GM11168 (cell line): ENCODE results near the gene GPR27.

Experiments
- in situ Hi-C: fragments of 300-500 bp; cut with MboI; formaldehyde crosslinking; loops from one replicate; pipeline ENCODE4 v1.12.0; 2022; ENCODE audit warnings: low sequenced_read_pairs; ENCODE audit not compliant: unreplicated experiment

Gene GPR27

DNA sequence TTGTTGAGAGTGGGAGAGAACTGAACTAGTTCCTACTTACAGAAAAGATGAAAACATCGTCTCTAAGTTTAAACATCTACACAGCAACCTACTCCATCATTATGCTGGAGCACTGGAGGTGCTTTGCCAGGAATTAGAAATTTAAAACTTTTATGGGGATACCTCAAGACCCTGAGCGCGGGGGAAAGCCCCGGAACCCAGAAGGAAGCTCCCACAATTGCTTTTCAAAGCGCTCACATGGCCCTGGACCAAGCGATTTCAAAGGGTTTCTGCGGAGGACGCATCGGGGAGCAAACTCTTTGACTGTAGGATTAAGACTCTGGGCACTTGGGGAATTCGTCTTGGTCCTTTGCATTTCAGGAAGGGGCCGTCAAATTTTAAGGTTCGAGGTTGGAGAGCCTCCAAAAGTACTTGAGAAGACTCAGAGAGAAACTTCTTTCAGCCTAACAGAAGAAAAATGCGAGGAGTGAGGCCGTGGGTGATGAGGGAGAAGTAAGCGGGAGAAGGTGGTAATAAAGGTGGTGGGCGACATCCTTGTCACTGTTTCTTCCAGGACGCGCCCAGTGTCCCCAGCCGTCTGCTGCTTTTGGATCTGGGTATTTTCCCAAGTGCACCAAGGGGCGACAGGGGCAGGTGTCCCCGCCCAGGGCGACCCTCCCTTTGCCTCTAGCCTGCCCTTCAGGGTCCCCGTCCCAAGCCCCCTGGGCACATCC is 30.7 kb downstream of the GPR27 start:
- in situ Hi-C loops: no loop called here

GRCh38 chr3:71784914-71785531 is 31.4 kb downstream of the GPR27 start, which contains the start of gene PROK2:
PROK2 (minus strand) TSS chr3:71785148; CDS start chr3:71785052, 96 bp downstream.
- in situ Hi-C loops: no loop called here

- in situ Hi-C loops: no loop called here
These were observed 32.0 kb downstream of the GPR27 start for GRCh38 chr3:71785532-71786216.

DNA sequence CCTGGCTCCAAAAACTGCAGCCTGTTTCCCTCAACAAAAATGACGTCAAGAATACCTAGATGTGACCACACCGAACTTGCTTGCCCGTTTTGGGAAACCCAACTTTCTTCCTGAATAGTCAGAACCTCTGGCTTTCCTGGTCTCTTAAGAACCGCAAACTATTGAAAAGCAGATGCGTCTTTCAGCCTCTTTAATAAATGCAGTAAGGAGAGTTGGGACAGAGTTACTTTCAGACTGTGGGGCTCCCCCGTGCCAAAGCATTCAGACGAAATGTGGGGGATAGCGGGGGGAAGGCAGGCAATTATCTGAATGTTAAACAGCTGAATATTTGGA is 32.5 kb downstream of the GPR27 start:
- in situ Hi-C loops: no loop called here

GRCh38 chr3:71786551-71786950 is 32.9 kb downstream of the GPR27 start:
- in situ Hi-C loops: no loop called here

DNA sequence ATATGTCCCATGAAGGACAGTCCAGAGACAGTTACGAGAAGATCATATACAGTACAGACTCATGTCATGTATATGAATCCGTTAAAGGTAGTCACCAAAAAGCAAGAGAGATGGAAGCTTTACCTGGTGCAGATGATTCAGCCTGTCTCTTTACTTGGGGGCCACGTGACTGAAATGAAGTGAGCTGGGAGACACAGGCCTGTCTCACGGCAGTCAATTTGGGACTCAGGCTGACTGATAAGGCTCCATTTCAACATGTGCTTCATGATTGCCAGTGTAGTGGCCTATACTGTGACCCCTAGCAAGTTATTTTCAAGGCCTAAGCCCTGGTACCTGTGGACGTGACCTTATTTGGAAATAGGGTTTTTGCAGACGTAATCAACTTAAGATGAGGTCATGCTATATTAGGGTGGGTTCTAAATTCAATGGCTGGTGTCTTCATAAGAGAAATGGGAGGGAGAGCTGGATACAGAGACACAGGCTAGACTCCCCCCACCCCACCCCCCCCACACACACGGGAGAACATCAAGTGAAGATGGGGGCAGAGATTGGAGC is 34.3 kb downstream of the GPR27 start:
- in situ Hi-C loops: no loop called here

- in situ Hi-C loops: no loop called here
These were observed 36.3 kb downstream of the GPR27 start for GRCh38 chr3:71789922-71790321.

DNA sequence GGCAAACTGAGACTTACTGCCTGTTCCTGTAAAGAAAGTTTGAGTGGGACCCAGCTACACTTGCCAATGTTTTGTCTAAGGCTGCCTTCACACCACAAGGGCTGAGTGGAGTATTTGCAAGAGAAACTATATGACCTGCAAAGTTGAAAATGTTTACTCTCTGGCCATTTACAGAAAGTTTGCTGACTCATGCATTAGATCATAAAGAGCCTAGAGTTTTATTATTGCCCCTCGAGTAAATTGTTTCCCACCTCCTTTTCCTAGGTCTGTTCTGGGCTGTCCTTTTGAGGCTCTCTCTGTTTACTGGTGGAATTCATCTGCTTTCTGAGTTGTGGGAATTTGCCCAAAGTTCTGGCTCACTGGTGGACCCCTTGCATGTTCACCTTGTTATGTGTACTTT is 38.0 kb downstream of the GPR27 start:
- in situ Hi-C loops: no loop called here

- in situ Hi-C loops: no loop called here
These were observed 42.6 kb downstream of the GPR27 start for GRCh38 chr3:71796290-71796689.

- in situ Hi-C loops: no loop called here
These were observed 43.8 kb downstream of the GPR27 start for GRCh38 chr3:71797455-71797854.

DNA sequence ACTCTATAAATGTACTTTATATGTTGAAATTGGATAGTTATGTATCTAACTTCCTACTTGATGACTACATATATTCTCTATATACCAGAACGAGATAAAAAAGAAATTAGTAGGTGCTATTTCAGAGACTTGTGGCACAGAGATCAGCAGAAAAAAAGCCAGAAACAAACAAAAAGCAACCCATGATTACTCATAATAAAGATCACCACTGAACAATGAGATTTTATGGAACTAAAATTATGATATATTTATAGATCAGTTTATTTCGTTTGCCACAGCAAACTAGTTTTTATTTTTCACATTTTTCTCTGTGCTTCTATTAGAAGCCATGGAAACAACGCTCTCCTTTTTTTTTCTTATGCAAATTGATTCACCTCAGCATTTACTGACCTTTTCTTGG is 46.4 kb downstream of the GPR27 start:
- in situ Hi-C loops: no loop called here

DNA sequence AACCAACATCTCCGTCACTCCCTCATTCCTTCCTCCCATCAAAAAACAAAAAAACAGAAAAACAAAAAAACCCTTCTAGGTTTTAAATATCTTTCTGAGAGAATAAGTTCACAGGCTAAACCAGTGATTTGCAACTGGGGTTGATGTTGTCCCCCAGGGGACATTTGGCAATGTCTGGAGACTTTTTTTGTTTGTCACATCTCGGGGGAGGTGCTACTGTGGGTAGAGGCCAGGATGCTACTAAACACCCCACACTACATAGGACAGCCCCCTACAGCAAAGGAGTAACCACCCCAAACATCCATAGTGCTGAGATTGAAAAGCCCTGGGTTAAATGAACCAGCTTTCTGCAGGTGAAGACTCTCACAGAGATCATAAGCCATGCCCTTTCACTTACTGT is 48.3 kb downstream of the GPR27 start:
- in situ Hi-C loops: no loop called here

- in situ Hi-C loops: no loop called here
These were observed 49.6 kb downstream of the GPR27 start for GRCh38 chr3:71803248-71803647.

DNA sequence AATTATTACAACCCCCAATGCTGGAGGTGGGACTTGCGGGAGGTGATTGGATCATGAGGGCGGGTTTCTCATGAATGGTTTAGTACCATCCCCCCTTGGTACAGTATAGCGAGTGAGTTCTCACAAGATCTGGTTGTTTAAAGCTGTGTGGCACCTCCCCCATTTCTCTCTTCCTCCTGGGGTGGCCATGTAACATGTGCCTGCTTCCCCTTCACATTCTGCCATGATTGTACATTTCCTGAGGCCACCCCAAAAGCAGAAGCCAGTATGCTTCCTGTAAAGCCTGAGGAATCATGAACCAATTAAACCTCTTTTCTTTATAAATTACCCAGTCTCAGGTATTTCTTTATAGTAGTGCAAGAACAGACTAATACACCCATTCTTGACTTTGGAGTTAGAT is 51.5 kb downstream of the GPR27 start:
- in situ Hi-C loops: no loop called here

- in situ Hi-C loops: no loop called here
These were observed 52.0 kb downstream of the GPR27 start for GRCh38 chr3:71805691-71806090.
